SK-MEL-5 (cell line): ENCODE results near the gene MYOC. TPM values are rescaled to one million over a fixed set of nuclear protein-coding genes. Genes with fewer than 3 reads are reported as not detected.

Experiments used
- DNase-seq: peaks from one replicate; pipeline ENCODE4 v3.0.0-alpha.2; 2016; ENCODE audit warnings: low read depth, low spot score
- in situ Hi-C: cut with HindIII; loops from 2 replicates; pipeline ENCODE4 v1.10.0; 2016; ENCODE audit warnings: low sequenced_read_pairs, high pct_unique_total_duplicates, low pct_unique_long_range_greater_than_20kb
- total RNA-seq: library from RNA; depleted of rRNA; stranded (reverse); fragments of >200 nt; shearing (Covaris generic); gene quantifications from 2 replicates; pipeline ENCODE4 v1.2.3, GENCODE V29; 2014

Gene MYOC
- total RNA-seq, 1 experiment from 2014 or later: not detected

DNA sequence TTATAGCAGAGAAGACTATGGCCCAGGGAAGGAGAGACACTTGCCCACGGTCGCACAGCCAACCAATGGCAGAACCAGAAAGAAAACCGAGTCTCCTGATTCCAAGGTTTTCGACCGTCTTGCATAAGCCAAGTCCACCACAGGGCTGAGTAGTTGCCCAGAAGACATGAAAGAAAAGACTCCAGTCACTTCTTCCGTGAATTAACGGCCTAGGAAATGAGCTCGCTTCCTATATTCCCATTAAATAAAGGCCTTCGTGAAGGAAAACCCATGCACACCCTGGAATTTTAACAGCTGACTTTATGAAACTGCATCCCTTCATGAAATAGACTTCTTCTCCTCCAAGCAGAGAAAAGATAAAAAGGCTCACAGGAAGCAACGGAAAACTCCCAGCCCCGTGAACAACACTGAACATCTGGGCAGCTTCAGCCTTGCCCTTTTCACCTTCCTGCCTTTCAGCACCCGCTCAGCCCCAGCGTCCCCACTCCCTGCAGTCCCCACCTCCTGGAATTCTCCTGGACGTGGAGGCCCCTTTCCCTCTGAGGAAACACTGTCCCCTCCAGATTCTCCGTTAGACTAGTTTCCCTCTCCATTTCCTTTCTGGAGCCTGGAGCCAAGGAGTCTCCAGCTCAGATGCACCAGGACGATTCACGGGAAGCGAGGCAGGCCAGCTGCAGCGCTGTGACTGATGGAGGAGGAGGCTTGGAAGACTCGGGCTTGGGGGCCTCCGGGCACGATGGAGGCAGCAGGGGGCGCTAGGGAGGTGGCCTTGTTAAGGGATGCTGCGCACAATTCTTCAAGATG lies 2.7 kb upstream of the MYOC start:
- in situ Hi-C loops: no loop called here

DNA sequence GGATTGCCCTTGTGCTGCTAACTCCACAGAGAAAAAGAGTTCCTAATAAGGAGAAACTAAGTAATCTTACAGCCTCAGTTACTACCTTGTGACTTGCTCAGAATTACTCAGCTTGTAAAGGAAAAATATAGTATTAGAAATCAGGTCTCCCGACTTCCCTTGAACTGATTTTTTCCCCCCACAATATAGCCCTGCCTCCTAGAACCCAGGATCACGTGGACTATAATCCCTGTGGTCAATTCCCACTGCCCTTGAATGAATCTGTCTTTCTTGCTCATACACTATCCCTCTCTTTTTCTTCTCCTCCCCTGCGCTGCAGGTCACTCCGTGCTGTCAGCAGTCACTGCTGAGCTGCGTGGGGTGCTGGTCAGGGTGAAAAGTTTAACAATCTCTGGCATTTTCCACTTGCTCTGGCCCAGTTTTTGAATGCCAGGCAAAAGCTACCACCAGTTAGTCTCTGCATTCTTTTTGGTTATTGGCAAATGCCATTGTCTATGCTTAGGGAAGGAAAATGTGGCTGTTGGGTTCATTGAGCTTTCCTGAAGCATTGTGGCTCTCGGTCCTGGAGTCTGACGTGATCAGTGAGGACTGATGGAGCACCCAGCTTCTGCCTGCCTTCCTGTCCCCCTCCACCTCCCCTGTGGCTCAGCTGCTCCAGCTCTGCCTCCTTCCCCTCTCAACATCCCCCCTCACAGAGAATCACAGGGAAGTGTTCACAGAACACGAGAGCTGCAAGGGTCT lies 1.9 kb upstream of the MYOC start:
- DNase-seq: peak; percentile 35
- in situ Hi-C loops: no loop called here

More for the DNA sequence above, 2.7 kb upstream of the MYOC start:
- peak; percentile 81 for DNase-seq

DNA sequence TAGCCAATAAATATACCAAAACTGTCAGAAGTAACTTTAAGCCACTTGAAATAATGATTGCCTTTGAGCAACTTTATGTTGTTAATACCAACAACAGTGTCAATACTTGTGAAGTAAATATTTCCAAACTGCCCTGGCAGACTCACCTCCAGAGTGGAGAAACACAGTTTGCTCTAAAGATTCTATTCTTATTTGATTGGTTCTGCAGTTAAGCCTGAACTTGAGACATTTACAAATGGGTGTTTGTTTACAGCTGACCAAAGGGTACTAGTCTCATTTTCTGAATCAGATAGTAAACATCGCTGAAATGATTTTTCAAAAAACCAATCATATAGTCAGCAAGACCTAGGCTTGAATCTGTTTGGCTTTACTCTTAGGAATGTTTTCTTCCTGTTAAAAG lies 1.3 kb upstream of the MYOC start:
- in situ Hi-C loops: no loop called here

DNA sequence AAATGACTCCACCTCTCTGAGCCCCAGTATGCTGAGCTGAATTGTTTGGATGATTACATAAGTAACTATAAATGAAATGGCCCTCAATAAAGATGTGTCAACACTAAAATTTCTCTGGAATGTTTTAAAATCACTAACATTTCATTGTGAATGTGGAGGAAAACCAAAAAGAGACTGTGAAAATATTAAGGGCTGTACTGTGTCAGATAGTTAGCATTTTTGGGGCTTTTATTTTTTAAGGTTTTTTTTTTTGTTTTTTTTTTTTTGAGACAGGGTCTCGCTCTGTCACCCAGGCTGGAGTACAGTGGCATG lies 6.3 kb downstream of the MYOC start:
- DNase-seq: no peak
- in situ Hi-C loops: no loop called here

More for the DNA sequence above, 1.3 kb upstream of the MYOC start:
- peak; percentile 8 for DNase-seq

DNA sequence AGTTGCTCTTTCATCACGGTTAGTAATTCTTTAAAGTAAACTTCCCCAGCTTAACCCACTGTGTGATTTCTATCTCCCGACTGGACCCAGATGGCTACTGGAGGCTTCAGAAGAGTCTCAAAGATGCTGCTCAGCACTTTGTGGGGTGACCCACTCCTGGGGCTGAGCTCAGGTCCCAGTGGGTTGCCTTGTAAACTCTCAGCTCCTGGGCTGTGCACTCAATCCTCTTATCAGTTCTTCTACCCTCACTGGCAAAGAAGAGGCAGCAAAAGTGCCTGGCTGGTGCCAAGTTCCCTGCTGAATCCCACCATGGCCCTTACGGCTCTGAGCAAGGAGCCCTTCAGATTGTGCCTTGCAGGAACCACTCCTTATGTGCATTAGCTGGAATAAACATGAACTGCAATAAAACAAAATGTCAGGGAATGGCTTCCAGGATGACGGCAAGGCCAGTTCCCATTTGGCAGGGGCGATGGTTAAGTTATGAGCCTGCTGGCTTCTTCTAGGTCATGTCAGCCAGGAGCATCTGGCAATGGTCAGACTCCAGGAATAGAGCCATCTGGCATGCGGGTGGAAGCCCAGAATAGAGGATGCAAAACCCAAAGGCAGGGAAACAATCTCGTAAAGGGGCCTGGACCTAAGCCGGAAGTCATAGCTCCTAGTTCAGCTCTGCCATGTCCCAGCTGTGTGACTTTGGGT lies 6.8 kb downstream of the MYOC start:
- in situ Hi-C loops: no loop called here
- DNase-seq: no peak

DNA sequence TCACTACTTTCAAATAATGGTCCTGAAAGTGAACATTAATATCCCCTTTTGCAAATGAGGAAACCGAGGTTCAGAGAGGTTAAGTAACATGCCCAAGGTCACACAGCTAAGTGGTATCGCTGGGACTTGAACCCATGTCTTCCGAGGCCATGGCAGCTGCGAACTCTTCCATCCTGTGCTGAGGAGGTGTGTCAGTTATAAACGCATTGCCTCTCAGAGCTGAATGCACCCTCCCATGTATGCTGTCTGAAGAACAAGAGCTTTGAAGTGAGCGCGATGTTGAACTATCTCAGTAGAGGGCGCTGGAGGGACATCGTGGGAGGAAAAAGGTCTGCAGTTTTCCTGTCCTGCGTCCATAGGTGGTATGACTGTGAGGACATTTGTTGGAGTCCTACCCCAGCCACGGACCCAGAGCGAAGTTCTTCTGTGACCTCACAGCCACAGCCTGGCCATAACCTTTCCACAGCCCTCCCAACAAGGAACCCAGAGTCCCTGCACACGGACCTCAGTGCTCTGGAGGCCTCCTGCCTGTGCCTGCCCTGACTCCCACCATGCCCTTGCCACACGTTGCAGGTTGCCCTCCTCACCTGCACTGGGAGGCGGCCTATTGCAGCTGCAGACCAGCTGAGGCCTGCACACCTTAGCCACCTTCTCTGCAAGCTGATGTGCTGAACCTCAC lies 7.5 kb downstream of the MYOC start:
- in situ Hi-C loops: no loop called here
- DNase-seq: peak; percentile 95

GRCh38 chr1:171643156-171643555 lies 9.3 kb downstream of the MYOC start:
- no peak for DNase-seq
- in situ Hi-C loops: no loop called here

GRCh38 chr1:171642197-171642596 lies 10.3 kb downstream of the MYOC start:
- DNase-seq: no peak
- in situ Hi-C loops: no loop called here

DNA sequence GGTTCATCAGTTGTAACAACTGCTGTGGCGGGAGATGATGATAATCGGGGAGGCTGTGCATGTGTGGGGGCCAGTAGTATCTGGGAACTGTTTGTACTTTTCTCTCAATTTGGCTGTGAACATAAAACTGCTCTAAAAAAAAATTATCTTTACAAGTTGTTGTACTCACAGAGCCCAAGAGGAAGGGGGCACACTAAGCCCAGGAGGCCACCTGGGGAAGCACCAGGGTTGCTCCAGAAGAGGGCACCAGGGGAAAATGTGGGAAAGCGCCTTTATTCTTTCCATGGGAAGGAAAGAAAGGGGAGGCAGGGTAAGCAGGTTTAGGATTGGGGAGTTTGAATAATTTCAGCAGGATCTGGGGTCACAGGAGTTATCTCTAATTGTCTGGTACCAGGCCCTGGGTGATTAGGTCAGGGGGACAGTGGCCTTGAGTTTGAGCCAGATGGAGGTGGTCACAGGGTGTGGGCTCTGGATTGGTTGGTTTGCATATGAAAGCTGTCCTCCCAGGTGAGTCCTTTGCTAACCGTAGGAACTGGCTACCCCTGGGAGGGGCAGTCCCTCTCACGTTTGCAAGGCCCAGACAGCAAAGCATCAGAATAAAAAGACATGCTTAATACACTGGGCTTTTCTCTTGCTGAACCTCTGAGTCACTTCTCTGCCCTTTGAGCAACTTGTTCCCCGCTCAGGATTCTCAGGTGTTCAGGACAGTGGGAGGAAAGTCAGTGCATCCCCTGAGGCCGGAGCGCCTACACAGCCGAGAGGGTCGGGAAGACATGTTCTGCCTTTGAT lies 11.2 kb downstream of the MYOC start:
- no peak for DNase-seq
- in situ Hi-C loops: no loop called here

GRCh38 chr1:171640225-171640624 lies 12.3 kb downstream of the MYOC start:
- in situ Hi-C loops: no loop called here
- DNase-seq: no peak

GRCh38 chr1:171637928-171638576 lies 14.4 kb downstream of the MYOC start:
- in situ Hi-C loops: no loop called here

DNA sequence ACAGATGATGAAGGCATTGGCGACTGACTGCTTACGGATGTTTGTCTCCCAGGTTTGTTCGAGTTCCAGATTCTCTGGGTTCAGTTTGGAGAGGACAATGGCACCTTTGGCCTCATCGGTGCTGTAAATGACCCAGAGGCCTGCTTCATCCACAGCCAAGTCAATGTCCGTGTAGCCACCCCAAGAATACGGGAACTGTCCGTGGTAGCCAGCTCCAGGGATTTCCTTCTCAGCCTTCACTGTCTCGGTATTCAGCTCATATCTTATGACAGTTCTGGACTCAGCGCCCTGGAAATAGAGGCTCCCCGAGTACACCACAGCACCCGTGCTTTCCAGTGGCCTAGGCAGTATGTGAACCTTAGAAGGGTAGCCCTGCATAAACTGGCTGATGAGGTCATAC lies 16.3 kb downstream of the MYOC start:
- in situ Hi-C loops: no loop called here
- DNase-seq: no peak

More at GRCh38 chr1:171637928-171638576, 14.4 kb downstream of the MYOC start:
- no peak for DNase-seq

DNA sequence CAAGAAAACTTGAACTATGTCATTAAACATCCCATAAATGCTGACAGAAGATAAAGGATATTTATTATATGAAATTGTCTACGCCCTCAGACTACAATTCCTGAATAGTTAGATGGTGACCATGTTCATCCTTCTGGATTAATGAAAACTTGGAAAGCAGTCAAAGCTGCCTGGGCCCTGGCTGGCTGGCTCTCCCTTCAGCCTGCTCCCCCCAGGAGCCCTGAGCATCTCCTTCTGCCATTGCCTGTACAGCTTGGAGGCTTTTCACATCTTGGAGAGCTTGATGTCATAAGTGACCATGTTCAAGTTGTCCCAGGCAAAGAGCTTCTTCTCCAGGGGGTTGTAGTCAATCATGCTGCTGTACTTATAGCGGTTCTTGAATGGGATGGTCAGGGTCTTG lies 16.8 kb downstream of the MYOC start:
- in situ Hi-C loops: no loop called here
- DNase-seq: no peak

- no peak for DNase-seq
- in situ Hi-C loops: no loop called here
Observed at GRCh38 chr1:171628225-171628624, 24.3 kb downstream of the MYOC start.

GRCh38 chr1:171627020-171627419 lies 25.5 kb downstream of the MYOC start:
- DNase-seq: no peak
- in situ Hi-C loops: no loop called here

DNA sequence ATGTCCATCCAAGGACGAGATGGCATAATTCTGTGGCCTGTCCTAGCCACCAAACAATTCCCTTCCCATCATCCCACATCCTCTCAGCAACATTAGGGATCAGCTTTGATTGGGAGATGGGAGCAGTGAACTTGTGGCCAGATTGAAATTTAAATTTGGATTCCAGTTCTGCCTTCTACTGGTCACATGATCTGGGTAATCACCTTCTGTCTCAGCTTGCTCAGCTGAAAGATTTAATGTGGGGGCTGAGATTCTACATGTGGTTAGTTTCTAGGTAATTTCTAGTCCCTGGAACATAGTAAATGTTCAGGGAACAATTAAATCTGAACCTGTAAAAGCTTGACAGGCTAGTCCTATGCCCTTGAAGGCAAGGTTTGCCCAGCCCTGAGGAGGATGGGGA lies 27.3 kb downstream of the MYOC start:
- in situ Hi-C loops: no loop called here
- DNase-seq: no peak
